GM18499 (cell line): ENCODE data around the gene ELMO1.

Source experiments
- ATAC-seq: cut with Tn5 transposase; IDR thresholded peaks from one replicate; pipeline ENCODE4 v1.9.1; 2021; ENCODE audit warnings: moderate number of reproducible peaks; ENCODE audit not compliant: insufficient read depth, unreplicated experiment

Gene ELMO1

GRCh38 chr7:37377231-37377630 is 71.4 kb downstream of the ELMO1 start:
- no peak for ATAC-seq

GRCh38 chr7:37376386-37376785 is 72.3 kb downstream of the ELMO1 start:
- ATAC-seq = no peak

- ATAC-seq = no peak
These were observed 75.9 kb downstream of the ELMO1 start for GRCh38 chr7:37372750-37373149.

- ATAC-seq = no peak
These were observed 76.9 kb downstream of the ELMO1 start for GRCh38 chr7:37371755-37372154.

GRCh38 chr7:37369906-37370305 is 78.8 kb downstream of the ELMO1 start:
- no peak for ATAC-seq

GRCh38 chr7:37368540-37368939 is 80.1 kb downstream of the ELMO1 start:
- no peak for ATAC-seq

GRCh38 chr7:37367010-37367409 is 81.7 kb downstream of the ELMO1 start:
- ATAC-seq = no peak

GRCh38 chr7:37366445-37366844 is 82.2 kb downstream of the ELMO1 start:
- ATAC-seq = no peak

GRCh38 chr7:37365405-37365804 is 83.3 kb downstream of the ELMO1 start:
- no peak for ATAC-seq

- no peak for ATAC-seq
These were observed 83.8 kb downstream of the ELMO1 start for GRCh38 chr7:37364856-37365255.

GRCh38 chr7:37363536-37364491 is 84.8 kb downstream of the ELMO1 start:
- ATAC-seq = no peak

GRCh38 chr7:37362802-37363201 is 85.9 kb downstream of the ELMO1 start:
- no peak for ATAC-seq

- no peak for ATAC-seq
These were observed 88.2 kb downstream of the ELMO1 start for GRCh38 chr7:37360484-37360883.

- no peak for ATAC-seq
These were observed 88.8 kb downstream of the ELMO1 start for GRCh38 chr7:37359662-37360444.

GRCh38 chr7:37359180-37359579 is 89.5 kb downstream of the ELMO1 start:
- ATAC-seq = no peak

GRCh38 chr7:37357637-37357996 is 91.0 kb downstream of the ELMO1 start:
- no peak for ATAC-seq

- ATAC-seq = no peak
These were observed 91.6 kb downstream of the ELMO1 start for GRCh38 chr7:37356911-37357636.

GRCh38 chr7:37354656-37355131 is 94.0 kb downstream of the ELMO1 start:
- no peak for ATAC-seq

GRCh38 chr7:37353949-37354655 is 94.6 kb downstream of the ELMO1 start:
- ATAC-seq = no peak
